ENCODE measurements around the gene FEM1A. TPM values are rescaled to one million over a fixed set of nuclear protein-coding genes. Genes with fewer than 3 reads are reported as not detected.
A peak's percentile ranks its signal among the peaks of the same experiment; 100 is the strongest.
"Not testable (repeated sequence)": the region's sequence is repeated elsewhere in the genome, so short reads cannot be mapped to it uniquely, and the experiment has no call there.

The FEM1A gene
- total and polyA plus RNA-seq, 2 donors (not counting 1 experiment from before 2014, with no cell fraction given): 5.8 to 18.7 TPM

DNA sequence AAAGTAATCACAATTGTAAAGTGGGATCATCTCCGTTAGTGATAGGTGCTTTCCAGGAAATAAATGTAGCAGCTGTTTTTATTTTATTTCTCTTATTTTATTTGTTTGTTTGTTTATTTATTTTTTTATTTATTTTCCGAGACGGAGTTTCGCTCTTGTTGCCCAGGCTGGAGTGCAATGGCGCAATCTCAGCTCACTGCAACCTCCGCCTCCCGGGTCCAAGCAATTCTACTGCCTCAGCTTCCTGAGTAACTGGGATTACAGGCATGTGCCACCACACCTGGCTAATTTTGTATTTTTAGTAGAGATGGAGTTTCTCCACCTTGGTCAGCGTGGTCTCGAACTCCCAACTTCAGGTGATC lies 40.4 kb downstream of the FEM1A start:
- H3K9me3 ChIP-seq (ENCODE audit: control extremely low read depth in 1 of 3, control insufficient read depth in 2 of 3, insufficient read depth in 1 of 3, low read length in 2 of 3); H3K9me3 Mint-ChIP-seq (ENCODE audit: insufficient read depth); H3K36me3 ChIP-seq (replicated peaks in 1 of 2; ENCODE audit: control extremely low read depth in 1 of 2, control insufficient read depth in 1 of 2, extremely low read depth in 1 of 2, insufficient read depth in 2 of 2, low read length in 1 of 2); H3K27me3 ChIP-seq (replicated peaks in 1 of 4; ENCODE audit: control extremely low read depth in 1 of 4, control insufficient read depth in 3 of 4, insufficient read depth in 4 of 4, low read length in 3 of 4); ATAC-seq (ENCODE audit: low read depth); H3K27me3 Mint-ChIP-seq; intact Hi-C loops (cut with micrococcal nuclease); DNase-seq: not testable (repeated sequence)
- Histone ChIP-seq H3K9ac (ENCODE audit: low read length) (peak overlapping the region; percentile 87), H2AFZ (ENCODE audit: insufficient read depth, low read depth, low read length, poor library complexity, severe bottlenecking) (peak overlapping the region; percentile 75), H3K4me2 (replicated peaks; ENCODE audit: low read depth, low read length, poor library complexity, severe bottlenecking) (peak overlapping the region; percentile 93), H3K27ac (ENCODE audit: low read length in 2 of 2) (peak overlapping the region; percentile 91 to 92), H3K4me1 (ENCODE audit: control insufficient read depth in 2 of 2, insufficient read depth in 2 of 2, low read length in 2 of 2) (peaks cover 17 to 41% of the 10 kb centered on the region in 2 donors), H3K4me3 (ENCODE audit: control extremely low read depth in 1 of 5, extremely low read depth in 1 of 5, insufficient read depth in 1 of 5, low read depth in 2 of 5, low read length in 4 of 5) (peak overlapping the region; percentile 84 to 96 (median 89)), H3K79me2 (ENCODE audit: control insufficient read depth, insufficient read depth, low read length) (peaks cover 41% of the 10 kb centered on the region), H4K20me1 (ENCODE audit: control insufficient read depth, insufficient read depth, low read length, poor library complexity, severe bottlenecking) (peaks cover 17% of the 10 kb centered on the region)
- 86% methylated on average over 2 of the region's 9 CpGs for WGBS (ENCODE audit: insufficient coverage)
- peak overlapping the region; percentile 93 for H3K27ac Mint-ChIP-seq
- H3K4me3 Mint-ChIP-seq: peak overlapping the region; percentile 93
- H3K4me1 Mint-ChIP-seq: peaks cover 30% of the 10 kb centered on the region
- CTCF ChIA-PET: interaction anchor here (1.0 to 11.1 kb wide), 5 partner anchors 19 to 41 kb away, joined by 3 to 135 read pairs (median 4); partner anchors contain the start of gene FEM1A
- POLR2A ChIA-PET: interaction anchor here (0.7 kb wide), 1 partner anchor 14 kb away, joined by 4 read pairs; no protein-coding TSS in a partner anchor

GRCh38 chr19:4832776-4833175 lies 41.2 kb downstream of the FEM1A start:
- no peak for ATAC-seq (ENCODE audit: low read depth)
- TF ChIP-seq CTCF (IDR thresholded peaks at IDR 0.05) (no peak), EZH2 (IDR thresholded peaks at IDR 0.05; ENCODE audit: borderline replicate concordance, insufficient read depth, low read depth, low read length, poor library complexity, severe bottlenecking) (no peak)
- no peaks in the 10 kb centered on the region for H3K27me3 ChIP-seq (replicated peaks in 1 of 4; ENCODE audit: control extremely low read depth in 1 of 4, control insufficient read depth in 3 of 4, insufficient read depth in 4 of 4, low read length in 3 of 4)
- Mint-ChIP-seq H3K27me3 (no peaks in the 10 kb centered on the region), H3K4me1 (peaks cover 29% of the 10 kb centered on the region), H3K9me3 (ENCODE audit: insufficient read depth) (no peaks in the 10 kb centered on the region), H3K4me3 (peak overlapping the region; percentile 56), H3K27ac (peak overlapping the region; percentile 70)
- DNase-seq: no peak
- peaks cover 35% of the 10 kb centered on the region for H3K79me2 ChIP-seq (ENCODE audit: control insufficient read depth, insufficient read depth, low read length)
- POLR2A ChIA-PET: no interaction called here
- peaks cover 17 to 39% of the 10 kb centered on the region in 2 donors for H3K4me1 ChIP-seq (ENCODE audit: control insufficient read depth in 2 of 2, insufficient read depth in 2 of 2, low read length in 2 of 2)
- H3K9me3 ChIP-seq (ENCODE audit: control extremely low read depth in 1 of 3, control insufficient read depth in 2 of 3, insufficient read depth in 1 of 3, low read length in 2 of 3): no peaks in the 10 kb centered on the region
- 60% methylated on average over 1 of the region's 5 CpGs for WGBS (ENCODE audit: insufficient coverage)
- intact Hi-C loops (cut with micrococcal nuclease): no loop called here
- CTCF ChIA-PET: interaction anchor here (11.1 kb wide), 1 partner anchor 23 kb away, joined by 135 read pairs; no protein-coding TSS in a partner anchor
- no peak overlapping the region for H3K9ac ChIP-seq (ENCODE audit: low read length)
- no peak overlapping the region for H2AFZ ChIP-seq (ENCODE audit: insufficient read depth, low read depth, low read length, poor library complexity, severe bottlenecking)
- peaks cover 15% of the 10 kb centered on the region for H4K20me1 ChIP-seq (ENCODE audit: control insufficient read depth, insufficient read depth, low read length, poor library complexity, severe bottlenecking)
- H3K4me2 ChIP-seq (replicated peaks; ENCODE audit: low read depth, low read length, poor library complexity, severe bottlenecking): no peak overlapping the region
- H3K36me3 ChIP-seq (replicated peaks in 1 of 2; ENCODE audit: control extremely low read depth in 1 of 2, control insufficient read depth in 1 of 2, extremely low read depth in 1 of 2, insufficient read depth in 2 of 2, low read length in 1 of 2): no peaks in the 10 kb centered on the region
- no peak overlapping the region for H3K4me3 ChIP-seq (ENCODE audit: control extremely low read depth in 1 of 5, extremely low read depth in 1 of 5, insufficient read depth in 1 of 5, low read depth in 2 of 5, low read length in 4 of 5)
- H3K27ac ChIP-seq (ENCODE audit: low read length in 2 of 2): peak overlapping the region in 1 of 2 donors; percentile 2
